GM12872 (cell line): ENCODE results near the gene C3orf52.

Experiments
- TF ChIP-seq, protein P1 (sequence below): IDR thresholded peaks from 3 replicates; pipeline ENCODE4 v1.5.1; 2011; ENCODE audit warnings: low read depth, mild to moderate bottlenecking, low read length, moderate library complexity; ENCODE audit not compliant: insufficient read depth

C3orf52 gene, protein sequence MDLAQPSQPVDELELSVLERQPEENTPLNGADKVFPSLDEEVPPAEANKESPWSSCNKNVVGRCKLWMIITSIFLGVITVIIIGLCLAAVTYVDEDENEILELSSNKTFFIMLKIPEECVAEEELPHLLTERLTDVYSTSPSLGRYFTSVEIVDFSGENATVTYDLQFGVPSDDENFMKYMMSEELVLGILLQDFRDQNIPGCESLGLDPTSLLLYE

GRCh38 chr3:112086076-112086854, at the start of gene C3orf52:
C3orf52 (plus strand) TSS chr3:112086389; CDS start chr3:112086408, 19 bp downstream.
- TF ChIP-seq, protein P1, sequence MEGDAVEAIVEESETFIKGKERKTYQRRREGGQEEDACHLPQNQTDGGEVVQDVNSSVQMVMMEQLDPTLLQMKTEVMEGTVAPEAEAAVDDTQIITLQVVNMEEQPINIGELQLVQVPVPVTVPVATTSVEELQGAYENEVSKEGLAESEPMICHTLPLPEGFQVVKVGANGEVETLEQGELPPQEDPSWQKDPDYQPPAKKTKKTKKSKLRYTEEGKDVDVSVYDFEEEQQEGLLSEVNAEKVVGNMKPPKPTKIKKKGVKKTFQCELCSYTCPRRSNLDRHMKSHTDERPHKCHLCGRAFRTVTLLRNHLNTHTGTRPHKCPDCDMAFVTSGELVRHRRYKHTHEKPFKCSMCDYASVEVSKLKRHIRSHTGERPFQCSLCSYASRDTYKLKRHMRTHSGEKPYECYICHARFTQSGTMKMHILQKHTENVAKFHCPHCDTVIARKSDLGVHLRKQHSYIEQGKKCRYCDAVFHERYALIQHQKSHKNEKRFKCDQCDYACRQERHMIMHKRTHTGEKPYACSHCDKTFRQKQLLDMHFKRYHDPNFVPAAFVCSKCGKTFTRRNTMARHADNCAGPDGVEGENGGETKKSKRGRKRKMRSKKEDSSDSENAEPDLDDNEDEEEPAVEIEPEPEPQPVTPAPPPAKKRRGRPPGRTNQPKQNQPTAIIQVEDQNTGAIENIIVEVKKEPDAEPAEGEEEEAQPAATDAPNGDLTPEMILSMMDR = no peak

GRCh38 chr3:112038863-112039262, 47.3 kb upstream of the C3orf52 start:
- TF ChIP-seq, protein P1 = no peak

GRCh38 chr3:112041321-112041720, 44.9 kb upstream of the C3orf52 start:
- TF ChIP-seq, protein P1 = no peak

DNA sequence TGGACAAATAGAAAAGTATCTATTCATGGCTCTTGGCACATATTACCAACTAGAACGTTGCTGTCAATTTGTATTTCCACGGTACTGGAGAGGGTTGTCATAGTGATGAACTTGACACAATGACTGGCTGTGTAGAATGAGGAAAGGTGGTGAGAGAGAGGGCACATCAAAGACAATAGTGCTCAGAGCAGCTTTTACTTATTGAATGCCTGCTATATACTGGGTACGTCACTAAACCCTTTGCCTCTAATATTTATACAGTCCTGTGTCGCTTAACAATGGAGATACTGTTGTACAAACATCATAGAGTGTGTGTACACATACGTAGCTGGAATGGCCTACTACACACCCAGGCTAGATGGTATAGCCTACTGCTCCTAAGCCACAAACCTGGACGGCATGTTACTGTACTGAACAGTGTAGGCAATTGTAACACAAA, 43.3 kb upstream of the C3orf52 start:
- TF ChIP-seq, protein P1 = no peak

- TF ChIP-seq, protein P1 = peak; percentile 82
These were observed 42.5 kb upstream of the C3orf52 start for GRCh38 chr3:112043621-112044201.

GRCh38 chr3:112046599-112046998, 39.6 kb upstream of the C3orf52 start:
- TF ChIP-seq, protein P1 = no peak

DNA sequence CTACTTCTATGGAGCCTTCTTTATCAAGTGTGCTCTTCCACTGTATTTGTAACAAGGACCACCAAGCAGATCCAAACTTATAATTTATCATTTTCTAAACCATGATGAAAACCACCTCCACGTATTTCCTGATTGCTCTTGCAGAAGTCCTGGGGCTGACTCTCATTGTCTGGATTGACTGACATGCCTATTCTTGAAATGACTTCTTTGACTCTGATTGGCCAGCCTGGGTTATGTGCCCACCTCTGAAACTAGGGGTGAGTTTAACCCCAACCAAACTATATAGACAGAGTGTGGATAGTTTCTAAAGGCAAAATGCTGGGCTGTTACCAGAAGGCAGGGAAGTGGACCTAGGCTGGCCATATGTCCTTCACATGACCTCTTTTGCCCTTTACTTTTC, 38.9 kb upstream of the C3orf52 start:
- TF ChIP-seq, protein P1 = no peak
